ENCODE measurements around the gene MIP.
"Not testable (repeated sequence)": the region's sequence is repeated elsewhere in the genome, so short reads cannot be mapped to it uniquely, and the experiment has no call there.

MIP gene

GRCh38 chr12:56454557-56454956 is at the start of gene MIP:
TSS of gene MIP (minus strand) at chr12:56454657. CDS start at chr12:56454613, 44 bp downstream.
- DNase-seq (ENCODE audit: low read depth): no peak

- not testable (repeated sequence) for DNase-seq (ENCODE audit: low read depth)
Observed at GRCh38 chr12:56499879-56500278, 45.4 kb upstream of the MIP start.

- DNase-seq (ENCODE audit: low read depth): not testable (repeated sequence)
Observed at GRCh38 chr12:56499452-56499851, 45.0 kb upstream of the MIP start.

GRCh38 chr12:56498126-56498902 is 43.9 kb upstream of the MIP start:
- not testable (repeated sequence) for DNase-seq (ENCODE audit: low read depth)

GRCh38 chr12:56496704-56497103 is 42.2 kb upstream of the MIP start:
- peak; percentile 35 for DNase-seq (ENCODE audit: low read depth)

- not testable (repeated sequence) for DNase-seq (ENCODE audit: low read depth)
Observed at GRCh38 chr12:56494481-56494880, 40.0 kb upstream of the MIP start.

- DNase-seq (ENCODE audit: low read depth): not testable (repeated sequence)
Observed at GRCh38 chr12:56494106-56494415, 39.6 kb upstream of the MIP start.

GRCh38 chr12:56493409-56494105 is 39.1 kb upstream of the MIP start:
- not testable (repeated sequence) for DNase-seq (ENCODE audit: low read depth)

- DNase-seq (ENCODE audit: low read depth): no peak
Observed at GRCh38 chr12:56490360-56490759, 35.9 kb upstream of the MIP start.

GRCh38 chr12:56488041-56488955 is 33.8 kb upstream of the MIP start, which contains the start of gene GLS2:
TSS of gene GLS2 (minus strand) at chr12:56488161. CDS start at chr12:56488118, 43 bp downstream.
- DNase-seq (ENCODE audit: low read depth): peak; percentile 38

GRCh38 chr12:56487448-56488040 is 33.1 kb upstream of the MIP start:
- DNase-seq (ENCODE audit: low read depth): no peak

- DNase-seq (ENCODE audit: low read depth): no peak
Observed at GRCh38 chr12:56486694-56487093, 32.2 kb upstream of the MIP start.

- no peak for DNase-seq (ENCODE audit: low read depth)
Observed at GRCh38 chr12:56484566-56484965, 30.1 kb upstream of the MIP start.

- DNase-seq (ENCODE audit: low read depth): no peak
Observed at GRCh38 chr12:56479625-56480024, 25.2 kb upstream of the MIP start.

GRCh38 chr12:56477521-56478225 is 23.2 kb upstream of the MIP start:
- DNase-seq (ENCODE audit: low read depth): no peak

GRCh38 chr12:56476972-56477432 is 22.5 kb upstream of the MIP start:
- DNase-seq (ENCODE audit: low read depth): no peak

- no peak for DNase-seq (ENCODE audit: low read depth)
Observed at GRCh38 chr12:56476143-56476542, 21.7 kb upstream of the MIP start.

- DNase-seq (ENCODE audit: low read depth): no peak
Observed at GRCh38 chr12:56474389-56474788, 19.9 kb upstream of the MIP start.

- no peak for DNase-seq (ENCODE audit: low read depth)
Observed at GRCh38 chr12:56469007-56469930, 14.8 kb upstream of the MIP start.
